Skin epidermis (tissue), 12 donors: Measurements from ENCODE around the gene KLHL18.
A peak's percentile ranks its signal among the peaks of the same experiment; 100 is the strongest.
"Not testable (repeated sequence)": the region's sequence is repeated elsewhere in the genome, so short reads cannot be mapped to it uniquely, and the experiment has no call there.

ENCODE experiments used
- H3K27ac ChIP-seq, 21 experiments: fragments of 200-600 bp; sonication (generic) in 11 of 21; one replicate each; pipeline ENCODE4 v1.5.0; 2020; ENCODE audit warnings: mild to moderate bottlenecking in 3 of 21, inconsistent platforms in 2 of 21, moderate library complexity in 2 of 21
- H3K4me3 ChIP-seq, 7 experiments: fragments of 200-600 bp; sonication (generic) in 2 of 7; one replicate each; pipeline ENCODE4 v1.5.0; 2020; ENCODE audit warnings: inconsistent platforms in 2 of 7, mild to moderate bottlenecking in 2 of 7, moderate library complexity in 1 of 7

The KLHL18 gene

GRCh38 chr3:47306022-47306421, 23.3 kb downstream of the KLHL18 start:
- Histone ChIP-seq H3K4me3 (no peak overlapping the region), H3K27ac (no peak overlapping the region)

DNA sequence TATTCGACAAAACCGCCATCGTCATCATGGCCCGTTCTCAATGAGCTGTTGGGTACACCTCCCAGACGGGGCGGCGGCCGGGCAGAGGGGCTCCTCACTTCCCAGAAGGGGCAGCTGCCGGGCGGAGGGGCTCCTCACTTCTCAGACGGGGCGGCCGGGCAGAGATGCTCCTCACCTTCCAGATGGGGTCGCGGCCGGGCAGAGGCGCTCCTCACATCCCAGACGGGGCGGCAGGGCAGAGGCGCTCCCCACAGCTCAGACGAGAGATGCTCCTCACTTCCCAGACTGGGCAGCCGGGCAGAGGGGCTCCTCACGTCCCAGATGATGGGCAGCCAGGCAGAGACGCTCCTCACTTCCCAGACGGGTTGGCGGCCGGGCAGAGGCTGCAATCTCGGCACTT, 26.5 kb downstream of the KLHL18 start:
- H3K4me3 ChIP-seq, H3K27ac ChIP-seq: not testable (repeated sequence)

GRCh38 chr3:47310391-47310790, 27.6 kb downstream of the KLHL18 start:
- H3K4me3 ChIP-seq, result no peak overlapping the region
- H3K27ac ChIP-seq, result no peak overlapping the region

- H3K27ac ChIP-seq, result no peak overlapping the region
These were observed 30.8 kb downstream of the KLHL18 start for GRCh38 chr3:47313341-47314055.

GRCh38 chr3:47314056-47314764, 31.5 kb downstream of the KLHL18 start:
- H3K4me3 ChIP-seq, result no peak overlapping the region
- peak overlapping the region in 3 of 21 experiments; percentile 22 to 53 (median 38) for H3K27ac ChIP-seq

More at GRCh38 chr3:47313341-47314055, 30.8 kb downstream of the KLHL18 start:
- H3K4me3 ChIP-seq, result no peak overlapping the region

DNA sequence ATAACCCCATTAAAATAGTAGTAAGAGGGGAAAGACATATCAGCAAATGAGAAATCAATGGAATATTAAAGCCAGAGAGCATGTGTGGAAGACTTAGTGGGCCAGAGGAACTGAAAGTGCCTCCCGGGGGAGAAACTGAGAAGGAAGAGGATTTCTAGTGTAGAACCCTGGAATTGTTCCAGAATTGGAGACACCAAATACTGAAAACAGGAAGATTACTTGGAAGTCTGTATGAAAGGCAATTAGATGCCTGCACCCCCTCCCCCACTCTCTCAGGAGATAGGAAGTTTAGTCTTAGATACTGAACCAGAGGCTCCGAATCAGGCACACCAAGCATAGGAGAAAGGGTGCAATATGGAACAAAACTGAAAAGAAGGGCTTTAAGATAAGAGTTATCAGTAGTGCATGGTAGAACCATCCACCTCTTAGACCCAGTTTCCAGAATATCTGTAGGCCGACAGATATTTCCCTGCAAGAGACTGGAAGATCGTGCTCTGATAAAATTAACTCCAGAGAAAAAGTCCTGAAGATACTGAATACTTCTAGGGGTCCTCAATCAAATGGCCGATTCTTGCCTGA, 32.4 kb downstream of the KLHL18 start:
- no peak overlapping the region for H3K4me3 ChIP-seq
- peak overlapping the region in 5 of 21 experiments; percentile 10 to 53 (median 31) for H3K27ac ChIP-seq

DNA sequence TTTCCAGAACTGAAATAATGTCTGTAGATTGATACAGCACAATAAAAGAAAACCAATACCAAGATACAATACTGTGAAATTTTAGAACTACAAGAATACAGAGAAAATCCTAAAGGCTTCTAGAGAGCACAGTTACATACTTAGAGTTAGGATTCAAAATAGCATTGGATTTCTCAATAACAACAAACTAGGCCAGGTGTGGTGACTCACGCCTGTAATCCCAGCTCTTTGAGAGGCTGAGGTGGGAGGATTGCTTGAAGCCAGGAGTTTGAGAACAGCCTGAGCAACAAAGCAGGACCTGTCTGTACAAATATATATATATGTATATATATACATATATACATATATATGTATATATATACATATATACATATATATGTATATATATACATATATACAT, 33.4 kb downstream of the KLHL18 start:
- H3K27ac ChIP-seq, H3K4me3 ChIP-seq: not testable (repeated sequence)

DNA sequence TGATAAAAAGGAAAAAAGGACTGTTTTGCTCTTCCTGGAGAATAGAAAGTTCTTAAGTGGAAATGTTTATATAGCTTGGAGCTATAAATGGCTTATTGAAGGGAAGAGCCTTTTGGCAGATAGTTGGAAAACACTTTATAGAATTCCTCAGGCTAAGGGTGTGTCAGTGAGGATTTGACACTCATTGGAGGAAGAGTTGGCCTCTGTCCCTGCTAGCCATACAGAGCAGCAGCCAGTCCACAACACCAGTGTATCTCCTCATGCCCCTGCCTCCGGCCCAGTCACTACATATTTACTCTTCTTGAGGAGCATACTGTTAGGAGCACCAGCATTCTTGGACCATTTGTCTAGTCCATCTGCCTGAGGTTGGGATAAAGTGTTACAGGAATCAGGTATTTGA, 36.2 kb downstream of the KLHL18 start:
- H3K4me3 ChIP-seq, result no peak overlapping the region
- no peak overlapping the region for H3K27ac ChIP-seq

DNA sequence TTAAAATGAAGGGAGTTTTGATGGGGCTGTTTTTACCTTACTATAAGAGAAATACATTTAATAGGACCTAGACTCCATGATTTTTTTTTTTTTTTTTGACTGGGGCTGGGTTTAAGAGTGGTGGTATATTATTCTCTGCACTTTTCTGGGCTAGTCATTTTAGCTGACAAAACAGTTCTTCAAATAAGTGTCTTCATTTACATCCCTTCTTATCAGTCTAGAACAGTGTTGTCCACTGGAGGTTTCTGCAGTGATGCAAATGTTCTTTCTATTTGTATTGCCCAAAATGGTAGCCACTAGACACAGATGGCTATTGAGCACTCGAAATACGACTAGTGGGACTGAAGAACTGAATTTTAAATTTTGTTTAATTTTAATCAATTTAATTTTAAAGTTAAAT, 37.2 kb downstream of the KLHL18 start:
- H3K4me3 ChIP-seq, result no peak overlapping the region
- no peak overlapping the region for H3K27ac ChIP-seq

- peak overlapping the region in 2 of 21 experiments; percentile 14 to 24 for H3K27ac ChIP-seq
- no peak overlapping the region for H3K4me3 ChIP-seq
These were observed 40.9 kb downstream of the KLHL18 start for GRCh38 chr3:47323431-47324277.

DNA sequence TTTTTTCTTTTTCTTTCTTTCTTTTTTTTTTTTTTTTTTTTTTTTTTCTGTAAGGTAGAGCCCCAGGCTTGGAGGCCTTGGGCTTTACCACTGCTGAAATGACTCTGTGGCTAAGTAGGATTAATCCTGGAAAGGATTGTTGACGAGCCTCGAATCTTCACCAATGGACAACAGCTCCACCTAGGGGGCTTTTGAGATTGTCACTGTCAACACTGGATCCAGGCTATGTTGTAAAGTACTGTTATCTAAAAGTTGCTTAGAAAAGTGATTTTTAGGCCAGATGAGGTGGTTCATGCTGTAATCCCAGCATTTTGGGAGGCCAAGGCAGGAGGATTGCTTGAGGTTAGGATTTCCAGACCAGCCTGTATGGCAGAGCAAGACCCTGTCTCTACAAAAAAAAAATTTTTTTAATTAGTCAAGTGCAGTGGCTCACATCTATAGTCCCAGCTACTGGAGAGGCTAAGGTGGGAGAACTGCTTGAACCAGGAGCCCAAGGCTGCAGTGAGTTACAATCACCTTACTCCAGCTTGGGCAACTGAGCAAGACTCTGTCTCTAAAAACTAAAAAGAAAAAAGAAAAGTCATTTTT, 41.6 kb downstream of the KLHL18 start:
- no peak overlapping the region for H3K27ac ChIP-seq
- no peak overlapping the region for H3K4me3 ChIP-seq

DNA sequence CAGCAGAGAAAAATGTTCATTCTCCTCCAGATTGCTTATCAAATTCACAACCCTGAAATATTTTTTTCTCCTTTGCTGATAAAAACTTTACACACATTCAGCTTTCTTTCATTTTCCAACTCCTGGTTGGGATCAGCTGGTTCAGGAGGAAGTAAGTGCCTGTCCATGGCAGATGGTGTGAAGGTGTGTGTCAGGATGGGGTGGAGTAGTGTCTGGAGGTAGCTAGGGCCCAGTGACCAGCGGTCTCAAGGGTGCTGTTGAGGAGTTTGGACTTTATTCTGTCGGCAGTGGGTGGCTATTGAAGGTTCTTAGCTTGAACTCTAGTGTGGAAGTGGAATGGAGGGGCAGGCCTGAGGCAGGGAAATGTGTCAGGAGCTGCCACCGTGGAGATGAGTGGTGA, 51.2 kb downstream of the KLHL18 start:
- no peak overlapping the region for H3K4me3 ChIP-seq

GRCh38 chr3:47337656-47338055, 54.9 kb downstream of the KLHL18 start:
- Histone ChIP-seq H3K27ac (no peak overlapping the region), H3K4me3 (no peak overlapping the region)

More for the DNA sequence above, 51.2 kb downstream of the KLHL18 start:
- no peak overlapping the region for H3K27ac ChIP-seq

GRCh38 chr3:47339951-47340350, 57.2 kb downstream of the KLHL18 start:
- H3K27ac ChIP-seq, result no peak overlapping the region

GRCh38 chr3:47340866-47341265, 58.1 kb downstream of the KLHL18 start:
- H3K27ac ChIP-seq, result no peak overlapping the region
- no peak overlapping the region for H3K4me3 ChIP-seq

More at GRCh38 chr3:47339951-47340350, 57.2 kb downstream of the KLHL18 start:
- H3K4me3 ChIP-seq, result no peak overlapping the region

DNA sequence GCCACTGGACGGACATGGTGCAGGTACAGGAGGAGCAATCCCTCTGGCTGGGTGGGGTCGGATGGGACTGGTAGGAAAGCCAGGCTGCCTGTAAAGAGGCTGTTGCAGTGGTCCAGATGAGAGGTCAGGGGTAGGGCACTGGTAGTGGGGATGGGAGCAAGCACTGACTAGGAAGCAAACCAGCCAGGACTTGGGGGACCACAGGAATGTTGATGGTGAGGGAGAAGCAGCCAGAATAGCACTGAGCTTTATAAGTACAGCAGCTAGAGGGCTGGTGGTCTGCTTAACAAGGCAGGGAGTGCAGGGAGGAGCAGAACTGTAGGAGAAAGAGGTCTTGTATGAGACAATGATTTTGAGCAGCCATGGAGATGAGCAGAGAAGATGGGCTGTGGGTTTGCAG, 59.4 kb downstream of the KLHL18 start:
- no peak overlapping the region for H3K4me3 ChIP-seq
- H3K27ac ChIP-seq, result no peak overlapping the region

DNA sequence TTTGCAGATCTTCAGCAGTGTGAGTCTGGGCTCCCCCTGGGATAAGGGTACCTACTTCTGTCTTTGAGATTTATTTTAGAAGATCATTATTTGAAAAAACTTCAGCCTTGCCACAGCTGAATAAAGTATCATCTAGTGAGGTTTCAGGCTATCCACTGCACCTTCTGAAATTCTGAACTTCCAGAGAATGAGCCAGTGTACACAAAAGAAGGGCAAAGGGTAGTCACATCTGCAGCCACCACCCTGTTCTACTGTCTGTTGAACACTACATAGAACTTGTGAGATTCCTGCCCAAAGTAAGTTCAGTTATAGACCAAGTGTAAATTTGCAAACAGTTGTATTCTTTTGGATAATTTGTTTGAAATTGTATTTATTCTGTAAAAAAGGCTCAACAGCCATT, 60.1 kb downstream of the KLHL18 start:
- H3K27ac ChIP-seq, result no peak overlapping the region
- no peak overlapping the region for H3K4me3 ChIP-seq

GRCh38 chr3:47343471-47343971, 60.8 kb downstream of the KLHL18 start:
- Histone ChIP-seq H3K4me3 (no peak overlapping the region), H3K27ac (no peak overlapping the region)

- Histone ChIP-seq H3K27ac (no peak overlapping the region), H3K4me3 (no peak overlapping the region)
These were observed 62.2 kb downstream of the KLHL18 start for GRCh38 chr3:47344971-47345370.
